Fibroblast of the aortic adventitia (primary cell): Measurements from ENCODE around the gene C1orf210. TPM values are rescaled to one million over a fixed set of nuclear protein-coding genes. Genes with fewer than 3 reads are reported as not detected.

Source experiments
- DNase-seq: peaks from one replicate; pipeline ENCODE4 v3.0.0-alpha.2; 2010; ENCODE audit warnings: low read depth
- H3K4me3 ChIP-seq: 2 replicates; pipeline ENCODE4 v1.5.1; 2011; ENCODE audit warnings: low read depth, mild to moderate bottlenecking, control low read depth, low read length, moderate library complexity
- total RNA-seq: library from RNA; depleted of rRNA; stranded (reverse); fragments of >200 nt; gene quantifications from 2 replicates; pipeline ENCODE4 v1.2.3, GENCODE V29; 2012; ENCODE audit warnings: low replicate concordance
- TF ChIP-seq, protein P1 (sequence below): IDR thresholded peaks from 2 replicates; pipeline ENCODE4 v1.5.1; 2011; ENCODE audit warnings: mild to moderate bottlenecking, low read length, control low read depth, inconsistent platforms; ENCODE audit not compliant: insufficient read depth

Gene C1orf210
- total RNA-seq, 1 donor = not detected

DNA sequence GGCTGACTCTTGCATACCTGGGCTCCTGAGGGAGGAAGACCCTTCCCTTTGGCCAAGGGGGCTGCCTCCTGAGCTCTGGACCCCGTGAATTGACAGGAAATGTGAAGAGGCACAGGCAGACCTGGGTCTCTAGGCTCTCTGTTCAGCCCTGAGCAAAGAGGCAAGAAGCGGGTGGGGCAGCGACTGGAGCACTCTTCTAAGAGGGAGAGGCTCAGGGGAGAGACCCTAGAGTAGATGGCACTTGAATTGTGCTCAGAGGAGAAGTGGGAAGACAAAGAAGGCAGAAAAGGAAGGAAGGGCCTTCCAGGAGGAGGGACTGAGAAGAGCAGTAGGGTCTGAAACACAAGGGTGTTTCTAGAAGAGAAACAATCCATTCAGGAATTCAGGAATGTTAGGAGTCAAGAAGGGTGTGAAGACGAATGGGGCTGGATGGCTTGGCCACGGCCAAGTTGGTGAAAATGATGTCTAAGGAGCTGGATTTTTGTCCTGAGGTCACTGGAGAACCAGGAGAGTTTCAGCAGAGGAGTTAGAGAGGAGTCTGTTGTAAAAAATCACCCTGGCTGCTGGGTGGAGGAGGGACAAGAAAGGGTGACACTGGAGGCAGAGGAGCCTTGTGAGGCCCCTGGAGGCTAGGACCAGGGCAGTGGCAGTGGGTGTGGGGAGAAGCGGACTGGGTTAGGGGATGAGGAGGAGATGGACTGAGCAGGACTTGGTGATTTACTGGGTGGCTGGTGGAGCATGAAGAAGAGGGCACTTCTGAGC is 20.7 kb upstream of the C1orf210 start:
- DNase-seq = no peak
- H3K4me3 ChIP-seq = no peak overlapping the region
- TF ChIP-seq, protein P1, sequence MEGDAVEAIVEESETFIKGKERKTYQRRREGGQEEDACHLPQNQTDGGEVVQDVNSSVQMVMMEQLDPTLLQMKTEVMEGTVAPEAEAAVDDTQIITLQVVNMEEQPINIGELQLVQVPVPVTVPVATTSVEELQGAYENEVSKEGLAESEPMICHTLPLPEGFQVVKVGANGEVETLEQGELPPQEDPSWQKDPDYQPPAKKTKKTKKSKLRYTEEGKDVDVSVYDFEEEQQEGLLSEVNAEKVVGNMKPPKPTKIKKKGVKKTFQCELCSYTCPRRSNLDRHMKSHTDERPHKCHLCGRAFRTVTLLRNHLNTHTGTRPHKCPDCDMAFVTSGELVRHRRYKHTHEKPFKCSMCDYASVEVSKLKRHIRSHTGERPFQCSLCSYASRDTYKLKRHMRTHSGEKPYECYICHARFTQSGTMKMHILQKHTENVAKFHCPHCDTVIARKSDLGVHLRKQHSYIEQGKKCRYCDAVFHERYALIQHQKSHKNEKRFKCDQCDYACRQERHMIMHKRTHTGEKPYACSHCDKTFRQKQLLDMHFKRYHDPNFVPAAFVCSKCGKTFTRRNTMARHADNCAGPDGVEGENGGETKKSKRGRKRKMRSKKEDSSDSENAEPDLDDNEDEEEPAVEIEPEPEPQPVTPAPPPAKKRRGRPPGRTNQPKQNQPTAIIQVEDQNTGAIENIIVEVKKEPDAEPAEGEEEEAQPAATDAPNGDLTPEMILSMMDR = no peak

DNA sequence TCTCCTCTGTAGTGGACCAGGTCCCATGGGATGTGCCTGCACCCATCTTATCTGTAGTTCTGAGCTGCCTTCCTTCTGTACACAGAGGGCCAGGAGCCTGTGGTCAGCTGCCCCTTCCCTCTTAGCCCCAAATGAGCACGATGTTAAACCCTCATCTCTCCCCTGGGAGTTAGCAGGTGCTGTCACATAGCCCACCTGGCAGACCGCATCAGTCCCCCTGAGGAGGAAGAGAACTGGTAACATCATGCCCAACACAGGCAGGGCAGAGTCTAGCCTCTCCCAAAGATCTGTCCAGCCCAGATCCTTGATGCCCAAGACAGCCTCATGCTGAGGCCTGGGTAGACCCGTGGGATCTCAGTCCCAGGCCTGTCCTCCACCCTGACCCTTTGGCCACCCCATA is 20.1 kb upstream of the C1orf210 start:
- no peak for DNase-seq
- TF ChIP-seq, protein P1 = no peak
- no peak overlapping the region for H3K4me3 ChIP-seq

DNA sequence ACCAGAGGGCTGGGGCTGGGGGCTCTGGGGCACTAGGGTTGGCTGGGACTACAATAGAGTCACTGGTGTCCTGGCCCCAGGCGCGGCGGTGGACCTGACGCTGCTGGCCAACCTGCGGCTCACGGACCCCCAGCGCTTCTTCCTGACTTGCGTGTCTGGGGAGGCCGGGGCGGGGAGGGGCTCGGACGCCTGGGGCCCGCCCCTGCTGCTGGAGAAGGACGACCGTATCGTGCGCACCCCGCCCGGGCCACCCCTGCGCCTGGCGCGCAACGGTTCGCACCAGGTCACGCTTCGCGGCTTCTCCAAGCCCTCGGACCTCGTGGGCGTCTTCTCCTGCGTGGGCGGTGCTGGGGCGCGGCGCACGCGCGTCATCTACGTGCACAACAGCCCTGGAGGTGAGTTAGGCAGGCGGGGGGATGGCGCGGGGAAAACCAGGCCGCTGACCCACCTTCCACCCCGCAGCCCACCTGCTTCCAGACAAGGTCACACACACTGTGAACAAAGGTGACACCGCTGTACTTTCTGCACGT is 19.5 kb upstream of the C1orf210 start:
- DNase-seq = no peak
- TF ChIP-seq, protein P1 = no peak
- no peak overlapping the region for H3K4me3 ChIP-seq

DNA sequence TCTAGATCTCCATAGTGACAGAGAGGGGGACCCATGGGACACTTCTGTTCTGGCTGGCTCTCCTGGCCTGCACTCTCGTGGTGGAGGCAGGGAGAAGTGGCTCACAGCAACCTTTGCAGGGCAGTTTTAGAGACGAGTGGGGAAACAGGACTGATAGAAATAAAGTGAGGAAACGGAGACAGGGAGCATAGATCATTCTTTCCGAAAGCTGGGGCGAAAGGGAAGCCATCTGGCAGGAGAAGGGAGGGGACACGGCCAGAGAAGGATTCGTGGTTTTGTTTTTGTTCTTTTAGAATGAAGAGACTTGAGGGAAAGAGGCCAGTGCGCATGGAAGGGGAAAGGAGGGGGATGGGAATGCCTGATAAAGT is 18.9 kb upstream of the C1orf210 start:
- TF ChIP-seq, protein P1 = no peak
- no peak for DNase-seq
- no peak overlapping the region for H3K4me3 ChIP-seq

DNA sequence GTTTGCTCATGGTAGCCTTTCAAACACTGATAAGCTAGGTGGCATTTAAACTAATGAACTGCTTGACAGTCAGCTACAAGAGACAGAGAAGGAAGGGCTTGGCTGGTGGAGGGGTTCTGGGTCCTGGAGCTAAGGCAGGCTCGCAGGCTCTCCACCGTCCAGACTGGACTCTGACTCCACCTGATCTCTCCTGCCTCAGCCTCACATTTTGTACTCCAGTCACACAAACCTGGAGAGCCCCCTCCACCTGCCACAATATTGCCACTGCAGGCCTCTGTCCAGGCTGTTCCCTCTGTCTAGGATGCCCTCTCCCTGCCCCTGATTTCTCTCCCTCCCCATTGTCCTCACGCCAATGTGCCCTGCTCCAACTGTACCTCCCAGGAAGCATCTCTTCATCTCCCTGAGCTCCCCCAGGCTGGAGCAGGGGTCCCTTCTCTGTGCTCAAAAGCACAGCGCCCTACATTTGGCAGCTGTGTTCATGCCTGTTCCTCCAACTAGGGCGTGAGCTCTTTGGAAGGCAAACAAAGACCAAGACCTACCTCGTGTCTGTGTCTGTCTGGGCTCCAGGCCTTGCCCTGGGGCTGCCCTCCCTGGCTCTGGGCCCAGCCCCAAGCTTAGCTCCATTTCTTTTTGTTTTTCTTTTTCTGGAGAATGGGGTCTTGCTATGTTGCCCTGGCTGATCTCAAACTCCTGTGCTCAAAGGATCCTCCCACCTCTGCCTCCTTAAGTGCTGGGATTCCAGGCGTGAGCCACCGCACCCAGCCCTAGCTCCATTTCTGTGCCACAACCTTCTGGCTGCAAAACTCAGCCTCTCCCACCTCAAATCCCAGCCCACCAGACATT is 18.3 kb upstream of the C1orf210 start:
- DNase-seq = no peak
- TF ChIP-seq, protein P1 = no peak
- no peak overlapping the region for H3K4me3 ChIP-seq

DNA sequence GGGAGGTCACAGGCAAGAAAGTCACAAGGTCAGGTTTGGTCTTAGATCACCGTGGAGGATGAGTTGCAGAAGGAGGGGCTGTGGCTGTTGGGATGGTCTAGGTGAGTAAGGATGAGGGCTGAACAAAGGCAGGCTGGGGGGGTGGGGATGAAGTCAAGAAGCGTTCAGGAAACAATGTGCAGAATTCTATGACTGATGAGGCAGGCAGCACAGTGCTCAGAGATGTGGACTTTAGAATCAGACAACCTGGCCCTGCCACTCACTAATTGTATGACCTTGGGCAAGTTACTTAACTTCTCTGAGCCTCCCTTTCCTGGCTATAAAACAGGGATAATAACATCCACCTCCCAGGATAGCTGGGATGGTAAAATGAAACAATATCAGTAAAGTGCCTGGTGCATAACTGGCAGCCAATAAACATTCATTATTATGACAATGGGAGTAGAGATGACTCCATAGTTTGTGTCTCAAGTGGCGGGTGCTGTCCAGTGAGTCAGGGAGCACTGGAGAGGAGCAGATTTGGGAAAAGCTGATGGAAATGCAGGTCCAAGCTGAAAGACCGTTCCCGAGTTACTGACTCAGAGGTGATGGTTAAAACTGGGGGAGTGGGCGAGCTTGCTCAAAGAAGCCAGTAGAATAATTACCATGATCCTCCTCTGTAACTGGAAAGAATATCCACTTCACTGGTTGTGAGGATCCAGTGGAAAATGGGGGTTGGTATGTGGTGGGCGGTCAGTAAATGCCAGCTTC is 17.5 kb upstream of the C1orf210 start:
- DNase-seq = no peak
- no peak overlapping the region for H3K4me3 ChIP-seq
- TF ChIP-seq, protein P1 = no peak
